ENCODE results near the gene ARHGAP29.

GRCh38 chr1:94143173-94143808 lies 94.1 kb downstream of the ARHGAP29 start:
- no peak for TF ChIP-seq CTCF (conservative IDR thresholded peaks at IDR 0.05)
- TF ChIP-seq EZH2 (IDR thresholded peaks at IDR 0.05; ENCODE audit: low read depth), result no peak
